LNCAP (cell line): Measurements from ENCODE around the gene INHBB.

Experiments
- CTCF ChIP-seq: fragments of 450-650 bp; IDR thresholded peaks from 2 replicates; pipeline ENCODE4 v1.5.1; 2017; ENCODE audit warnings: mild to moderate bottlenecking

The INHBB gene

DNA sequence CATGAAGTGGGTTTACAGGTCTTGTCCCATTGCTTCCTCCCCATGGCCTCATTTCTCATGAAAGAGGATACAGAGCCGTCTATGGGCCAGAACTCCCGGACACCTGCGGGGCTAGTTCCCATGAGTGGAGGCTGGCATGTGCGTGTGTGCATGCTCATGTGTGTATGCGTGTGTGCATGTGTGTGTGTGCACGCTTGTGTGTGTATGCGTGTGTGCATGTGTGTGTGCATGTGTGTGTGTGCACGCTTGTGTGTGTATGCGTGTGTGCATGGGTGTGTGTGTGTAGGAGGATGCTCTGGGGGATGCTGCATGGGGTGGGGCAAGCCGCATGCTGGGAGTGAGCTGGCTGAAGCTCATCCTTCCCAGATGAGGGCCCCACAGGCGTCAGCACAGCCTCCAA lies 20.8 kb downstream of the INHBB start:
- TF ChIP-seq CTCF: no peak

DNA sequence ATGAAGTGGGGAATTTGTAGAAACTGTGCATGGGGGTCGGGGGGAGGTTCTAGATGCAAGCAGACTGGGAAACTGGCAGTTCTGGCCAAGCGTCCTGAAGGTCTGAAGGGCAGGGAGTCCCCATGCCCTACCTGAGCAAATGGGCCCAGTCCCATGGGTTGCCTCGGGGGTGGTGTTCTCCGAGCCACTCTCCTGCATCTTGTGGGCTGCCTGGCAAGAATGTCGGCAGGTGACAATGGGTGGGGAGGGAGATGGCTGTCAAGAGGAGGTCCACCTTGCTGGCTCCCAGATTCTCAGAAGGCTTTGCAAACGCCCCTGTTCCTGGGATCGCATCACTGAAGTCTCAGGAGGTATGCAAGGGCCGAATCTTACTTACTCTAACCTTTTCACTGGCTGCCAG lies 21.3 kb downstream of the INHBB start:
- no peak for TF ChIP-seq CTCF

- no peak for TF ChIP-seq CTCF
These were observed 21.7 kb downstream of the INHBB start for GRCh38 chr2:120367649-120368048.

- TF ChIP-seq CTCF: no peak
These were observed 22.1 kb downstream of the INHBB start for GRCh38 chr2:120368086-120368485.

DNA sequence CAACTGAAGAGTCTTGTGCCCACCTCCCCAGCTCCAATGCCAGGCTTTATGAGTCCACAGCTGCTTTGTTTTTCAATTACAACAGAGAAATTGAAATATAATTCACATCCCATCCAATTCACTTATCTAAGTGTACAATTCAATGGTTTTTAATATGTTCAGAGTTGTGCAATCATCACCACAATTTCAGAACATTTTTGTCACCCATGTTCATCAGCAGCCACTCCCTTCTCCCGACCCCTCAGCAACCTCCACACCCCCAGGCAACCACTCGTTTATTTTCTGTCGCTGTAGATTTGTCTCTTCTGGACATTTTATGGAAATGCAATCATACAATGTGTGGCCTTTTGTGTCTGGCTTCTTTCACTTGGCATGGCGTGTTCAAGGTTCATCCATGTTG lies 23.3 kb downstream of the INHBB start:
- TF ChIP-seq CTCF: no peak

DNA sequence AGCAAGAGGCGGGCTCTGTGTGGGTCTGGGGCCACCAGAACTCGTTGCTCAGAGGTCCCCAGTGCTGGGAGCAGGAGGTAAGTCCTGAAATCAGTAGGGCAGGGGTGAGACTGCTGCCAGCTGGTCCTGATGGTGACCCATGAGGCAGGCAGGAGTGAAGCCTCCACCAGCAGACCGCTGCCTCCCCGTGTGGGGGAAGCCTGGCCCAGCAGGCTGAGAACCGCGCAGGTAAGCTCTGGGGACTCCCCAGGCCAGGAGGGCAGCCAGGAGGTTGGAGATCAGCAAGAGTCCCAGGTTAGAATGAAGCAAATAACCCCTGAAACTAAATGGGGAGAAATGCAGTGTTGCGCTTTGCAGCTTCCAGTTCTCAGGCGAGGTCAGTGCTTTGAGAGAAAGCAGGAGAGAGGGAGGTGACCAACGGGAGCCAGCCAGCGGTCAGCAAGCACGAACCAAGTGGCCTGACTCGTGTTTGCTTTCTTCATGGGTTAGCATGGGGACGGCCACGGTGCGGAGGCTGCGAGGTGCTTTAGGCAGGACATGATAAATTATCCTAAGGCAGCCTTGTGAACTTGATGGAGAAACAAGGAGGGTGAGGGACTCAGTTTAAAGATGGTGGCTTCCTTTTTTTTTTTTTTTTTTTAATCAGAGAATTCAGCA lies 26.2 kb downstream of the INHBB start:
- no peak for TF ChIP-seq CTCF

- no peak for TF ChIP-seq CTCF
These were observed 26.9 kb downstream of the INHBB start for GRCh38 chr2:120372816-120373215.

DNA sequence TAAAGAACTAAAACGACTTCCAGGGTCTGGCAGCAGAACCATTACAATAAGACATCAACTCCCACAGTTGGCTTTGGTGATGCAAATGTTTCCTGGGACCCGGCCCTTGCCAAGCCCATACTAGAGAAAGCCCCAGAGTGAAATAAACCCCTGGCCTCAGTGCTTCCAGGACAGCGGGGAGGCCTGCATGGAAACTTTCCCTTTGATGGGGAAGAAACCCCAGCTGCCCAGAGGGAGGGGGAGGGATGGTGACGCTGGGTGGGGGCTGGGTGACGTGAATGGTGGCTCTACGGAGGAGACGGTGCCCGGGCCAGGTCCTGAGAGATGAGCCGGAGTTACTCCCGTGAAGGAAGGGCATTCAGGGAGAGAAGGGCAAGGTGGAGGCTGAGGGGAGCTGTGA lies 27.5 kb downstream of the INHBB start:
- TF ChIP-seq CTCF: no peak
